Endothelial cell of umbilical vein (primary cell): Measurements from ENCODE around the gene SNN. TPM values are rescaled to one million over a fixed set of nuclear protein-coding genes. Genes with fewer than 3 reads are reported as not detected.

ENCODE experiments used
- BruUV-seq: library from RNA; stranded (reverse); fragments of 400-500 nt; replicated peaks from 2 replicates; lab custom pipeline; 2021; lab: Mats Ljungman, UMichigan
- CTCF ChIA-PET: fragments of 300-600, 350-600 bp; sonication (Branson Sonifier 250); formaldehyde crosslinking; loops from one replicate; lab custom pipeline; 2021; ENCODE audit warnings: antibody characterized with exemption, inconsistent platforms; lab: Charles Lee
- POLR2A ChIA-PET: fragments of 300-600, 350-600 bp; sonication (Branson Sonifier 250); formaldehyde crosslinking; loops from one replicate; lab custom pipeline; 2021; ENCODE audit warnings: antibody characterized with exemption, inconsistent platforms; lab: Charles Lee
- DNase-seq: peaks from one replicate; pipeline ENCODE4 v3.0.0-alpha.2; 2011; ENCODE audit warnings: low read depth, low spot score
- FAIRE-seq: peaks from 2 replicates; lab custom pipeline; 2011; peaks lifted over from hg19 to GRCh38; lab: Jason Lieb, UNC
- H2AFZ ChIP-seq: 2 replicates; pipeline ENCODE4 v1.6.0; 2012; ENCODE audit warnings: low read depth, low read length, control low read depth, inconsistent platforms
- H3K27ac ChIP-seq: 2 replicates; pipeline ENCODE4 v1.5.1; 2011; ENCODE audit warnings: low read depth, mild to moderate bottlenecking, control low read depth, low read length, moderate library complexity; ENCODE audit not compliant: insufficient read depth
- H3K27me3 ChIP-seq, 2 experiments: 2 replicates each; pipeline versions ENCODE4 v1.6.0 to v1.6.1; 2011; ENCODE audit warnings: low read length in 2 of 2, mixed read lengths in 1 of 2; ENCODE audit not compliant: control insufficient read depth in 2 of 2, insufficient read depth in 2 of 2
- H3K36me3 ChIP-seq, 2 experiments: 2 replicates in 1 of 2; 3 replicates in 1 of 2; pipeline ENCODE4 v1.5.1; 2011; ENCODE audit warnings: low read length in 2 of 2, mild to moderate bottlenecking in 1 of 2, moderate library complexity in 1 of 2; ENCODE audit not compliant: control insufficient read depth in 2 of 2, insufficient read depth in 2 of 2; ENCODE audit errors: extremely low read depth in 1 of 2
- H3K4me1 ChIP-seq: 3 replicates; pipeline ENCODE4 v1.5.1; 2011; ENCODE audit warnings: mild to moderate bottlenecking, low read length; ENCODE audit not compliant: control insufficient read depth, insufficient read depth; ENCODE audit errors: extremely low read depth
- H3K4me2 ChIP-seq: 2 replicates; pipeline ENCODE4 v1.6.1; 2011; ENCODE audit warnings: low read length, control low read depth, mixed read lengths; ENCODE audit not compliant: insufficient read depth
- H3K4me3 ChIP-seq, 3 experiments: fragments of 200-600 bp in 1 of 3; sonication (generic), shearing (Covaris generic) in 1 of 3; replicated peaks in 1 of 3; 2 replicates each; pipeline ENCODE4 v1.5.1; 2011 to 2016; ENCODE audit warnings: control low read depth in 3 of 3, low read length in 3 of 3, mild to moderate bottlenecking in 2 of 3, inconsistent platforms in 1 of 3, low read depth in 1 of 3, moderate library complexity in 1 of 3; ENCODE audit not compliant: insufficient read depth in 1 of 3
- H3K79me2 ChIP-seq: 2 replicates; pipeline ENCODE4 v1.6.0; 2012; ENCODE audit warnings: low read length, inconsistent platforms; ENCODE audit not compliant: control insufficient read depth, insufficient read depth
- H3K9ac ChIP-seq: replicated peaks from 2 replicates; pipeline ENCODE3; 2011; ENCODE audit warnings: low read length, control low read depth; ENCODE audit not compliant: insufficient read depth; ENCODE audit errors: extremely low read depth
- H3K9me1 ChIP-seq: replicated peaks from 3 replicates; pipeline ENCODE4 v1.6.0; 2011; ENCODE audit warnings: mild to moderate bottlenecking, low read length; ENCODE audit not compliant: control insufficient read depth, insufficient read depth; ENCODE audit errors: extremely low read depth
- H3K9me3 ChIP-seq: replicated peaks from 2 replicates; pipeline ENCODE4 v1.5.1; 2012; ENCODE audit warnings: low read length, inconsistent platforms; ENCODE audit not compliant: control insufficient read depth, insufficient read depth
- H4K20me1 ChIP-seq: replicated peaks from 2 replicates; pipeline ENCODE3; 2011; ENCODE audit warnings: mild to moderate bottlenecking, low read length; ENCODE audit not compliant: control insufficient read depth, insufficient read depth; ENCODE audit errors: extremely low read depth
- CTCF ChIP-seq, 2 donors: IDR thresholded peaks; 1 replicate in 1 of 2; 2 replicates in 1 of 2; pipeline ENCODE4 v1.5.1; 2011; ENCODE audit warnings: low read length in 2 of 2, mild to moderate bottlenecking in 2 of 2, moderate library complexity in 2 of 2, control low read depth in 1 of 2, inconsistent platforms in 1 of 2, low read depth in 1 of 2; ENCODE audit not compliant: insufficient read depth in 1 of 2; ENCODE audit errors: extremely low read depth in 1 of 2
- EZH2 ChIP-seq: IDR thresholded peaks from 2 replicates; pipeline ENCODE4 v1.6.1; 2012; ENCODE audit warnings: borderline replicate concordance, low read depth, mild to moderate bottlenecking, moderate library complexity, low read length, inconsistent platforms; ENCODE audit not compliant: severe bottlenecking
- FOS ChIP-seq: IDR thresholded peaks from 2 replicates; pipeline ENCODE4 v1.6.1; 2011; ENCODE audit warnings: mild to moderate bottlenecking, low read length, moderate library complexity, borderline replicate concordance; ENCODE audit not compliant: insufficient read depth
- GATA2 ChIP-seq: IDR thresholded peaks from 2 replicates; pipeline ENCODE4 v1.7.0; 2011; ENCODE audit warnings: low read depth, mild to moderate bottlenecking, moderate library complexity, mixed read lengths, low read length; ENCODE audit not compliant: insufficient read length, insufficient read depth
- JUN ChIP-seq: IDR thresholded peaks from 2 replicates; pipeline ENCODE4 v1.6.1; 2011; ENCODE audit warnings: borderline replicate concordance, low read depth; ENCODE audit not compliant: insufficient read length, insufficient read depth
- MAX ChIP-seq: IDR thresholded peaks from 2 replicates; pipeline ENCODE4 v1.6.1; 2011; ENCODE audit not compliant: insufficient read depth, insufficient read length
- MYC ChIP-seq: IDR thresholded peaks from one replicate; pipeline ENCODE4 v1.6.1; 2011; ENCODE audit warnings: mild to moderate bottlenecking, low read depth, low read length
- POLR2A ChIP-seq: IDR thresholded peaks from 2 replicates; pipeline ENCODE4 v1.6.1; 2012; ENCODE audit warnings: low read depth, mild to moderate bottlenecking, control low read depth, low read length
- POLR2AphosphoS5 ChIP-seq: IDR thresholded peaks from 2 replicates; pipeline ENCODE4 v1.6.1; 2012; ENCODE audit warnings: low read depth, mild to moderate bottlenecking, control low read depth, low read length, moderate library complexity; ENCODE audit not compliant: insufficient read depth
- dilution Hi-C: fragments of 300-500 bp; cut with MboI; formaldehyde crosslinking; loops from one replicate; pipeline ENCODE4 v1.15.0; 2019; ENCODE audit warnings: low sequenced_read_pairs; ENCODE audit not compliant: extremely low pct_ligation_motif_present
- intact Hi-C: fragments of 100-400 bp; cut with micrococcal nuclease; formaldehyde crosslinking; loops from one replicate; pipeline ENCODE4 v1.10.0; 2022
- polyA plus RNA-seq, 4 experiments: library from polyadenylated mRNA; depleted of rRNA in 3 of 4; stranded (reverse) in 3 of 4; unstranded in 1 of 4; fragments of >200 nt; gene quantifications; 2 replicates each; pipeline versions ENCODE4 v1.2.1 to v1.2.3, GENCODE V29; 2011 to 2012; ENCODE audit warnings: missing spikeins in 1 of 4
- total RNA-seq: library from RNA; stranded (reverse); gene quantifications from 2 replicates; pipeline ENCODE4 v1.2.3, GENCODE V29; 2021

SNN gene
- total and polyA plus RNA-seq, 2 donors (not counting 3 experiments of a cell fraction or from before 2014, with no cell fraction given), result 17.7 to 24.1 TPM

- ChIA-PET CTCF (interaction anchor here (0.7 to 1.7 kb wide), 3 partner anchors 106 to 242 kb away, joined by 3 to 6 read pairs (median 4); no protein-coding TSS in a partner anchor), POLR2A (no interaction called here)
- H3K9ac ChIP-seq, result no peak overlapping the region
- TF ChIP-seq FOS (no peak), POLR2AphosphoS5 (no peak), POLR2A (no peak), EZH2 (no peak), CTCF (IDR thresholded peaks at IDR 0.05; ENCODE audit: extremely low read depth in 1 of 2, insufficient read depth in 1 of 2, low read depth in 1 of 2, low read length in 2 of 2) (no peak), GATA2 (no peak), MAX (no peak), MYC (no peak), JUN (no peak)
- no peaks in the 10 kb centered on the region for H3K9me1 ChIP-seq
- no peak overlapping the region for H3K4me3 ChIP-seq
- dilution Hi-C loops, result no loop called here
- H4K20me1 ChIP-seq, result no peaks in the 10 kb centered on the region
- peaks cover 3% of the 10 kb centered on the region for H3K4me1 ChIP-seq
- H3K4me2 ChIP-seq, result no peak overlapping the region
- no peaks in the 10 kb centered on the region for H3K79me2 ChIP-seq
- peaks cover 2% of the 10 kb centered on the region in 2 experiments for H3K27me3 ChIP-seq
- no peaks in the 10 kb centered on the region for H3K9me3 ChIP-seq
- H2AFZ ChIP-seq, result no peak overlapping the region
- no TSS peak for BruUV-seq
- intact Hi-C loops, result no loop called here
- H3K27ac ChIP-seq, result no peak overlapping the region
- no peaks in the 10 kb centered on the region for H3K36me3 ChIP-seq
- DNase-seq (no peak), FAIRE-seq (no peak)
These were observed 30.1 kb upstream of the SNN start for GRCh38 chr16:11638140-11638539.
